ENCODE results near the gene BSCL2.

- TF ChIP-seq CTCF (IDR thresholded peaks at IDR 0.05): no peak
- no peak for TF ChIP-seq EP300 (IDR thresholded peaks at IDR 0.05)
Measured at GRCh38 chr11:62710001-62710345, 2.7 kb upstream of the BSCL2 start.

All from sigmoid colon (tissue), 4 donors.